ENCODE results near the gene RFX1. TPM values are rescaled to one million over a fixed set of nuclear protein-coding genes. Genes with fewer than 3 reads are reported as not detected.
A peak's percentile ranks its signal among the peaks of the same experiment; 100 is the strongest.

The RFX1 gene
- total and polyA plus RNA-seq, 7 donors, result 1.6 to 7.9 (median 2.1) TPM

DNA sequence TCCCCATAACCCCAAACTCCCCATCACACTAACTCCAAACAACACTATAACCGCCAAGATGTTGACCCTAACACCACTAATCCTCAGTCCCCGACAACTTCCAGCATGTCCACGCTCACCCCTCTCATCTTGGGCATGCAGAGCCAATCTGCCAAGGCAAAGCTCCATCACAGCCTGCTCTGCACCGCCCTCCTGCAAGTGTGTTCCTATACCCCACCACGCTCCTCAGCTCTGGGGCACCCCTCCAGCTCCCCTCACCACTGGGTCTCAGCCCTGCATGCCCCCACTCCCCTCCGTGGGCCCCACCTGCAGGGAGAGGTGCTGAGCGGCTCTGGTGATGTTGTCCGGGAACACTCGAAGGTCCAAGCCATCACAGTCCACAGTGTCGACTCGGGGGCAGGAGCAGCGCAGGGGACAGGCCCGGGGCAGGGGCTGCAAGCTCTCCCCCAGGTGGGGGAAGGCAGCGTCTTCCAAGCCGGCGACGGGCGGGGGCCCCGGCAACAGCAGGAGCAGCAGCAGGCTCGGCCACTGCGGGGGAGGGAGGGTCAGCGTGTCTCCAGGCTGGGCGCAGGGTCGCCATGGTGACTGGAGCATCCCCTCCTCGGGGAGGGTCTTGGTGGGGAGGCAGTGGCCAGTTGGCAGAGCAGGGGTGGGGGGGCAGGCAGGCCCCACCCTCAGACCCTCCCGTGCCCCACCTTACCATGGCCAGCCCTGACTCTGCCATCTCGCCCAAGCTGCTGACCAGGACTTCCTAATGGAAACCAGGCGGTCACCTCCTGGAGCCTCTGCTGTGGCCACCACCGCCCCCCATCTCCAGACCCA, 68.4 kb downstream of the RFX1 start:
- H3K4me1 ChIP-seq, result no peaks in the 10 kb centered on the region
- H3K4me3 ChIP-seq, result peak overlapping the region in 2 of 4 donors; percentile 22 to 31
- intact Hi-C loops (cut with DNase I), result no loop called here
- WGBS, 2 donors, result 17 to 22% methylated on average over 29 of the region's 29 CpGs
- peaks cover 6 to 50% (median 26%) of the 10 kb centered on the region in 3 donors for H3K27me3 ChIP-seq
- H3K36me3 ChIP-seq, result no peaks in the 10 kb centered on the region
- TF ChIP-seq EP300 (IDR thresholded peaks at IDR 0.05), result no peak
- TF ChIP-seq POLR2A (IDR thresholded peaks at IDR 0.05), result no peak
- no peak for TF ChIP-seq POLR2AphosphoS5 (IDR thresholded peaks at IDR 0.05)
- TF ChIP-seq, protein P1, sequence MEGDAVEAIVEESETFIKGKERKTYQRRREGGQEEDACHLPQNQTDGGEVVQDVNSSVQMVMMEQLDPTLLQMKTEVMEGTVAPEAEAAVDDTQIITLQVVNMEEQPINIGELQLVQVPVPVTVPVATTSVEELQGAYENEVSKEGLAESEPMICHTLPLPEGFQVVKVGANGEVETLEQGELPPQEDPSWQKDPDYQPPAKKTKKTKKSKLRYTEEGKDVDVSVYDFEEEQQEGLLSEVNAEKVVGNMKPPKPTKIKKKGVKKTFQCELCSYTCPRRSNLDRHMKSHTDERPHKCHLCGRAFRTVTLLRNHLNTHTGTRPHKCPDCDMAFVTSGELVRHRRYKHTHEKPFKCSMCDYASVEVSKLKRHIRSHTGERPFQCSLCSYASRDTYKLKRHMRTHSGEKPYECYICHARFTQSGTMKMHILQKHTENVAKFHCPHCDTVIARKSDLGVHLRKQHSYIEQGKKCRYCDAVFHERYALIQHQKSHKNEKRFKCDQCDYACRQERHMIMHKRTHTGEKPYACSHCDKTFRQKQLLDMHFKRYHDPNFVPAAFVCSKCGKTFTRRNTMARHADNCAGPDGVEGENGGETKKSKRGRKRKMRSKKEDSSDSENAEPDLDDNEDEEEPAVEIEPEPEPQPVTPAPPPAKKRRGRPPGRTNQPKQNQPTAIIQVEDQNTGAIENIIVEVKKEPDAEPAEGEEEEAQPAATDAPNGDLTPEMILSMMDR (IDR thresholded peaks at IDR 0.05), result no peak
- H3K27ac ChIP-seq, result no peak overlapping the region
- DNase-seq, result no peak
- H3K9me3 ChIP-seq, result no peaks in the 10 kb centered on the region

DNA sequence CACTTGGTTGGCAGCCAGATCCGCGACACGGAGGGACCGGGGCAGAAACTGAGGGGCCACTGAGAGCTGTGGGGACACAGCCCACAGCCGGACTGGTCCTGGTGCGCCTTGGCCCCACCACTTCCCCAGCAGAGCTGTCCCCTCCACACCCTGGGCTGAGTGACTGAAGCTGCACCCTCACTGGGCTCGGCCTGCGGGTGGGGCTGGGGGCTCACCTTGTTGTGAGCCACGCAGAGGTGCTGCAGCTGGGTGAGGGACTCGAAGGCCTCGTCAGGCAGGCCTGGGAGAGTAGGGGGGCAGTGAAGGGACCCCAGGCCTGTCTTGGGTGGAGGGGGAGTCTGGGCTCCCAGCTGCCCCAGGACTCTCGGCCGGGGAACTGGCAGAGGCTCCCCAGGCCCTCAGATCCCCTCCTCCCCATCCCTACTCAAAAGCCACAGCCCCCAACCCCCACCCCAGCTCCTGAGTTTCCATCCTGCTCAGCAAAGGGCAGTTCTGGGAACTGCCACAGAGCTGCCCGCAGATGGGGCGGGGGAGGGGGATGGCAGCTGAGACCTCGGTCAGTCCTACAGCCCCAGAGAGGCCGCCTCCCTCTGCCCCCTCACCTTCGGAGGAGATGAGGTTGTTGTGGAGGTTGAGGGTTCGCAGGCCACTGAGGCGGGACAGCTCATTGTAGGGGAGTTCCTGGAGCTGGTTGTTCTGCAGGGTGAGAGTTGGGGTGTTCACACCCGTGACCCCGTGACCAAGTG, 70.2 kb downstream of the RFX1 start:
- Histone ChIP-seq H3K27me3 (peaks cover 6 to 50% (median 26%) of the 10 kb centered on the region in 3 donors), H3K4me3 (no peak overlapping the region), H3K27ac (no peak overlapping the region), H3K36me3 (no peaks in the 10 kb centered on the region), H3K9me3 (no peaks in the 10 kb centered on the region), H3K4me1 (no peaks in the 10 kb centered on the region)
- DNase-seq, result no peak
- intact Hi-C loops (cut with DNase I), result no loop called here
- WGBS, 2 donors, result 74 to 79% methylated on average over 22 of the region's 22 CpGs
- TF ChIP-seq, protein P1 (IDR thresholded peaks at IDR 0.05), result no peak
- no peak for TF ChIP-seq POLR2AphosphoS5 (IDR thresholded peaks at IDR 0.05)
- TF ChIP-seq POLR2A (IDR thresholded peaks at IDR 0.05), result no peak
- TF ChIP-seq EP300 (IDR thresholded peaks at IDR 0.05), result no peak

DNA sequence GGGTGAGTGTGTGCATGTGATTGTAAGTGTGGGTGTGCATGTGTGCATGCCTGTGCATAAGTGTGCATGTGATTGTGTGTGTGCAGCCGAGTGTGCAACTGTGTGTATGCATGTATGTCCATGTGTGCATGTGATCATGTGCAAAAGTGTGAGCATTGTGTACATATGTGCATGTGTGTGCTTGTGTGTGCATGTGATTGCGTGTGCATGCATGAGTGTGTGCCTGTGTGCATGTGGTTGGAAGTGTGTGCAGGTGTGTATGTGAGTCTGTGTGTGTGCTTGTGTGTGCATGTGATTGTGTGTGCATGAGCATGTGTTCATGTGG, 71.4 kb downstream of the RFX1 start:
- H3K27ac ChIP-seq, result no peak overlapping the region
- peaks cover 0 to 9% (median 0%) of the 10 kb centered on the region in 4 donors for H3K36me3 ChIP-seq
- H3K27me3 ChIP-seq, result peaks cover 6 to 50% (median 26%) of the 10 kb centered on the region in 3 donors
- no peak for TF ChIP-seq POLR2AphosphoS5 (IDR thresholded peaks at IDR 0.05)
- TF ChIP-seq, protein P1 (IDR thresholded peaks at IDR 0.05), result no peak
- no peak for TF ChIP-seq EP300 (IDR thresholded peaks at IDR 0.05)
- no peak for TF ChIP-seq POLR2A (IDR thresholded peaks at IDR 0.05)
- H3K9me3 ChIP-seq, result no peaks in the 10 kb centered on the region
- H3K4me1 ChIP-seq, result no peaks in the 10 kb centered on the region
- no peak overlapping the region for H3K4me3 ChIP-seq
- 92 to 96% methylated on average over 2 of the region's 2 CpGs for WGBS, 2 donors
- DNase-seq, result no peak
- intact Hi-C loops (cut with DNase I), result loop anchor here (5.0 kb wide), 1 partner anchor 587 kb away; no protein-coding TSS in a partner anchor

DNA sequence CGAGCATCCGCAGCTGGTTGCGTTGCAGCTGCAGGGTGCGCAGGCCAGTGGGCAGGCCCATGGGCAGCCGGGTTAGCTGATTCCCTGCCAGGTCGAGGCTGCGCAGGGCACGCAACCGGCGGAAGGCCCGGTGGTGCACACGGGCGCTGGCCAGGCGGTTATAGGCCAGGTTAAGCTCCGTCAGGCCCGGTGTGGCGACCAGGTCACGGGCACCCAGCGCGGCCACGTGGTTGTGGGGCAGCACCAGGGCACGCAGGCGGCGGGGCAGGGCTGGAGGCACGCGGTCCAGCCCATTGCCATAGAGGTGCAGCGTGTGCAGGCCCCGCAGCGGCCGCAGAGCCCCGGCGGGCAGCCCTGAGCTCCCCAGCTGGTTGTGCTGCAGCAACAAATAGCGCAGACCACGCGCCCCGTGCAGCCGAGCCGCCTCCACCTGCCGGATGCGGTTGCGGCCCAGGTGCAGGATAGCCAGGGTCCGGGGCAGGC, 73.2 kb downstream of the RFX1 start:
- Histone ChIP-seq H3K9me3 (no peaks in the 10 kb centered on the region), H3K27me3 (peaks cover 6 to 43% (median 19%) of the 10 kb centered on the region in 3 donors), H3K27ac (no peak overlapping the region), H3K4me1 (no peaks in the 10 kb centered on the region), H3K36me3 (peaks cover 0 to 14% (median 2%) of the 10 kb centered on the region in 4 donors), H3K4me3 (no peak overlapping the region)
- intact Hi-C loops (cut with DNase I), result loop anchor here (5.0 kb wide), 1 partner anchor 586 kb away; no protein-coding TSS in a partner anchor
- TF ChIP-seq POLR2AphosphoS5 (IDR thresholded peaks at IDR 0.05) (no peak), POLR2A (IDR thresholded peaks at IDR 0.05) (no peak), EP300 (IDR thresholded peaks at IDR 0.05) (no peak)
- TF ChIP-seq, protein P1 (IDR thresholded peaks at IDR 0.05), result no peak
- no peak for DNase-seq
- WGBS, 2 donors, result 70 to 91% methylated on average over 42 of the region's 42 CpGs
